GM18502 (cell line): Measurements from ENCODE around the gene CYP27B1.
"Not testable (repeated sequence)": the region's sequence is repeated elsewhere in the genome, so short reads cannot be mapped to it uniquely, and the experiment has no call there.

Source experiments
- ATAC-seq: cut with Tn5 transposase; IDR thresholded peaks from one replicate; pipeline ENCODE4 v1.9.1; 2021; ENCODE audit warnings: mild to moderate bottlenecking; ENCODE audit not compliant: unreplicated experiment, poor library complexity

Gene CYP27B1

DNA sequence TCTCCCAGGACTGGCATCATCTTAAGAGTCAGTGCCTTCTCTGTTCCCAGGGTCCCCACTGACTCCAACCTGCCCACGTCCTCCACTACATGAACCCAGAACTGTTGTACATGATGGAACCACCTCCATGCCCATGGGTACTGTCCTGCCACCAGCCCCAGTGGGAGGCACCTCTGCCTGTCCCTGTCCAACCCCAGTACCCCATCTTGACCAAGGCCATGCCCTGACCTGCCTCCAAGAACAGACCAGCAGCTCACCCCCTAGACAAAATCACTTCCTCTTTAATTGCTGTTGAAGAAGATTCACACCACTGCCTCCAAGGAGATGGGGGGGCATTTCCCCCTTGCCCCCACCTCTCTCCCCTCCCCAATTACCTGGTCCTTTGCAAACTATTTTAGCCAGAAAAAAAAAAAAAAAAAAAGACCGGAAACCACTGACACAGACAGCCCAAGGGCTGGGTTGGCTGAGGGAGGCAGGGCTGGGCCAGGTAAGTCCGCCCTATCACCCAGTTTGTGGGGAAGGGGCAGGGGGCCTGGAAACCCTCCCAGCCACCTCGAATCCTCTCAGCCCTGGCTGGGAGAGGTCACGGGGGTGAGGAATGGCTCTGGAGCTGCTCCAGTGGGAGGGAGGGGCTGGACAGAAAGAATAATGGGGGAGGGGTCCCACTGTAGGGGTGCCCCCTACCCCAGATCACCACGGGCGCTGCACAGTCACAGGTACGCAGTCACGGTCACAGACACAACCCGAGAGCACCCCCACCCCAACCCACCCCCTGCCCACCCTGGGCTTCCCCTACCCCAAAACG is 41.7 kb downstream of the CYP27B1 start:
- ATAC-seq, result no peak

DNA sequence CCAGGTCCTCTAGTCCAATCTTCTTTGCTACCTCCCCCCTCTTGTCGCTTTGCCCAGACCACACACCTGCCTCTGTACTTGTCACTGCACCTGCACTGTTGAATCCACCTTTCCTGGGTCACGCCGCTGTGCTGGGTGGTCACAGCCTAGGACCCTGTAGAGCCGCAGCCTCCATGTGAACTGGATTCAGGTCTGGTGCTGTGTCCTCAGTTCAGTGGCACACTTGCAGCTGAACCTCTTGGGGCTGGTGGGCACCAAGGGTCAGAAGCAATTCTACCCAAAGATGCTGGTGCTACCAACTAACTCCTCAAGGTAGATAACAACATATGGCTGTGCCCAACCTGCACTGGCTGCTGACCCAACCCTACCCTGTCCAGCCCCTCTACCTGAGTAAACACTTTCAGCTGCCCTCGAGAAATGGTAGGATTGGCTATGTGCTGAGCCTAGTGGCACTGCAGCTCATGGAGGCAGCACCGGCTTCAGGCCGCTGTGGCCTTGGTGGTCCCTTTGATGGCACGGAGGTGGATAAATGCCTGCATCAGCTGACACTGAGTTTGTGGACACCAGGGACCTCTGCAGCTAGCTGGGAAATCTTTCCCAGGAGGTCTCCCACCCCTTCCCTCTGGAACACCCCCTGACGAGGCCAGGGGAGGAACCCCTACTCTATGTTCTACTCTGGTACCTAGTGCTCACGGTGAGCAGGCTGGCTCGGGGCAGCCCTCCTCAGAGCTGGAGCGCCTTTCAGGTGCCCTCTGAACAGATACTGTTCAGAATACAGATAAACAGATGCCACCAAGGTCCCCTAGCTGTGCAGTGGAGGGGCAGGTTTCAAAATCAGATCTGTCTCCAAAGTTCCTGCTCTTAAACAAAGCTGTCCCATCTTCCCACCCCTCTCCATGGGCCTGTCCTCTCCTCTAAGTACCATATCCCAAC is 42.6 kb downstream of the CYP27B1 start:
- no peak for ATAC-seq

DNA sequence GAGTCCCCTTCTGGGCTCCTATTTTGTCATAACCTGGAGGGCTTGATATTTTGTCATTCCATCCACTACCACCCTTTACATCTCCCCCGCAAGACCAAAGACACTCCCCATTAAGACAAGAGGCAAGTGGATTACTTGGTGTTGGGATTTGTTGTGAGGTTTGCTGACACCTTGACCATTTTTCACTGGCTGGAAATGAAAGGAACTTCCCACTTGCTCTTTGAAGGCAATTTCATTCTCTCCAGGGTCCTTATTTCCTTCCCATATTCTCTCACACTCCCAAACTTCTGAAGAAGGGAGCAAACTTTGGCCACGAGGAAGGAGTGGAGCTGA is 43.3 kb downstream of the CYP27B1 start:
- no peak for ATAC-seq

DNA sequence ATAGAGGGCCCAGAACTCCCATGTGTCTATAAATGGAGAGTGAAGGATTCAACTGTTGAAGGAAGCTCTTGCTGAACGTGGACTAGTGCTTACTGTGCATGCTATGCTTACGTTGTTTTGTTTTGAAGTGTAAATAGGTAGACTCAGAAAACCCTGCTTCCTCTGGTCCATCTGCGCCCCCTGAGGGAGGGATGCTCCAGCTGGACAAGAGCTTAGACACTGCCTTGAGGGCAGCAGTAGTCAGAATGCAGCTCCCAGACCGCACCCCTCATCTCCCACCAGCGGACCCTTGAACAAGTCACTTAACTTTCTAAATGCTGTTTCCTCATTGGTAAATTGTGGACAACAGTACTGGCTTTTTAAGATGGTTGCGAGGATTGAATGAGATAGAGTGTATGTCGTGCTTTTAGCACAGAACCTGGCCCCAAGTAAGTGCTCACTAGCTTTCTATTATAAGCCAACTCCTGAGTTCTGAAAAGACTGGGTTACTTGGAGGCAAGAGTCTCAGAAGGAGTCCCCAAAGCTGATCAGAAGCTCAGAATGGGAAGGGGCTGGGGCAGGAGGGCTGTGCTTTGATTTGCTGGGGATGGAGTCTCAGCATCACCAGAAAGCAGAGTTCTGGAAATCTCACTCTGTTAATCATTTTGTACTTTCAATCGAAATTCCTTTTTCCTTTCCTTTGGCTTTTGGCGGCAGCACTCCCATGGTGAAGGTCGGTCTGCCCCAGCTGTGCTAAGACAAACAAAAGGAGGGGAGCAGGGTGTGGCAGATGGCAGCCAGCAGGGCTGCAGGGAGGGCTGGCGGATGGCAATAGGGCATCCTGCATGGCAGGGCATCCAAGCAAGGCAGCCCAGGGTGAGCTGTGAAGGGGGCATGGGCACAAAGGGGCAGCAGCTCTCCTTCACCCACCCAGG is 43.9 kb downstream of the CYP27B1 start:
- no peak for ATAC-seq

DNA sequence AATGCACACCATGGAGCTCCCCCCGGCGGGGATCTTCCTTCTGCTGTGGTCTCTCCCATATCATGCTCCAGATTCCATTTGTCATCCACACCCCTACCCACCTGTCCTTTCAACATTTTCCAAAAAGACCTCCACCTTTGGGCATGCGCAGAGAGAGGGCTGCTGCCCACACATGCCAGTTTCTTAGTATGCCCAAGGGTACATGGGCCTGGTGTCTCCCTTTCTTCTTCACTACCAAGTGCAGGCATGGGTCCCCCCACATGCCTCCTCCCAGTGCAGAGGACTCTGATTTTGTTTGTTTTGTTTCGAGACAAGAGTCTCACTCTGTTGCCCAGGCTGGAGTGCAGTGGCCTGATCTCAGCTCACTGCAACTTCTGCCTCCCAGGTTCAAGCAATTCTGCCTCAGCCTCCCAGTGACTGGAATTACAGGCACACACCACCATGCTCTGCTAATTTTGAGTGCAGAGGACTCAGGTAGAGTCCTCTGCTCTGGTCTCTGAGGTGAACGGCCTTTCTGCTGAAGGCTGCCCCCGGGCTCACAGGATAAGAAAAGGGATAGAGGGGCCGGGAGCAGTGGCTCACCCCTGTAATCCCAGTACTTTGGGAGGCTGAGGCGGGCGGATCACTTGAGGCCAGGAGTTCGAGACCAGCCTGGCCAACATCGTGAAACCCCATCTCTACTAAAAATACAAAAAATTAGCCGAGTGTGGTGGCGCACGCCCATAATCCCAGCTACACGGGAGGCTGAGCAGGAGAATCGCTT is 44.9 kb downstream of the CYP27B1 start:
- not testable (repeated sequence) for ATAC-seq

DNA sequence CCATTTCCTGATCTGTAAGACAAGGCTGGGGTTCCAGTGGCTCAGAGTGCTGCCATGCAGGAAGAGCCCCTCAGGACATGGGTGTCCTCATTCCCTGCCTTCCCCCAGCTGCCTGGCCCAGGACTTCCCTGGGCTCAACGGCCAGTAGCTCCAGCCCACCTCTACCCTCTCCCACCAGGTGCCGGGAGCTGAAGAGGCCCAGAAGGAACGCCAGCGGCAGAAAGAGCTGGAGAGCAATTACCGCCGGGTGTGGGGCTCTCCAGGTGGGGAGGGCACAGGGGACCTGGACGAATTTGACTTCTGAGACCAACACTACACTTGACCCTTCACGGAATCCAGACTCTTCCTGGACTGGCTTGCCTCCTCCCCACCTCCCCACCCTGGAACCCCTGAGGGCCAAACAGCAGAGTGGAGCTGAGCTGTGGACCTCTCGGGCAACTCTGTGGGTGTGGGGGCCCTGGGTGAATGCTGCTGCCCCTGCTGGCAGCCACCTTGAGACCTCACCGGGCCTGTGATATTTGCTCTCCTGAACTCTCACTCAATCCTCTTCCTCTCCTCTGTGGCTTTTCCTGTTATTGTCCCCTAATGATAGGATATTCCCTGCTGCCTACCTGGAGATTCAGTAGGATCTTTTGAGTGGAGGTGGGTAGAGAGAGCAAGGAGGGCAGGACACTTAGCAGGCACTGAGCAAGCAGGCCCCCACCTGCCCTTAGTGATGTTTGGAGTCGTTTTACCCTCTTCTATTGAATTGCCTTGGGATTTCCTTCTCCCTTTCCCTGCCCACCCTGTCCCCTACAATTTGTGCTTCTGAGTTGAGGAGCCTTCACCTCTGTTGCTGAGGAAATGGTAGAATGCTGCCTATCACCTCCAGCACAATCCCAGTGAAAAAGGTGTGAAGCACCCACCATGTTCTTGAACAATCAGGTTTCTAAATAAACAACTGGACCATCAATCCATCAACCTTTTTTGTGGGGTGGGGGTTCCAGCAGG is 46.0 kb downstream of the CYP27B1 start:
- ATAC-seq, result no peak

DNA sequence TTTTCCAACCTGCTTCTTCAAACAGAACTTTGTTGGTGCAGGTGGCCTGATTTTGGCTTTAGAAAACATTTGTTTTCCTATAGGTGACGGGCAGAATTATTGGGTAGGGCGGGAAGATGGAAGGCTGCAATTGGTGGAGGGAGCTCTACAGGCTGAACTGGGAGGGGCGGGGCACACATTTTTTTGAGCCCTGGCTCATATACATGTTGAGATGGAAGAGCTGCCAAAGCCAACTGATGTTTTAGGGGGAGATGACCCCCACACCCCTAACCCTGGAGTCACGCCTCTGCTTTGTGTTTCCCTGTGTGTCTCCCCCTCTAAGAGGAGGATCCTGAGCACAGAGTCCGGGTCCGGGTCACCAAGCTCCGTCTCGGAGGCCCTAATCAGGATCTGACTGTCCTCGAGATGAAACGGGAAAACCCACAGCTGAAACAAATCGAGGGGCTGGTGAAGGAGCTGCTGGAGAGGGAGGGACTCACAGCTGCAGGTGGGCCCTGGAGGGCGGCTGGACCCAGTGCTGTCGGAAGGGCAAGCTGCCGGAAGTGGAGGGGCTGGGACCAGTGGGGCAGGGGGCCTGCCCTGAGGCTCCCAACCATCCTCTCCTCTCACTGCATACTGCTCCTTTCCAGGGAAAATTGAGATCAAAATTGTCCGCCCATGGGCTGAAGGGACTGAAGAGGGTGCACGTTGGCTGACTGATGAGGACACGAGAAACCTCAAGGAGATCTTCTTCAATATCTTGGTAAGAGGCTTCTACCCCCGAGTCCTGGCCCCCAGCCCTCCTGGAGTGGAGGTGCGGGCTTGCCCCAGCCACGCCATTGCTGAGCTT is 46.9 kb downstream of the CYP27B1 start:
- ATAC-seq, result no peak

DNA sequence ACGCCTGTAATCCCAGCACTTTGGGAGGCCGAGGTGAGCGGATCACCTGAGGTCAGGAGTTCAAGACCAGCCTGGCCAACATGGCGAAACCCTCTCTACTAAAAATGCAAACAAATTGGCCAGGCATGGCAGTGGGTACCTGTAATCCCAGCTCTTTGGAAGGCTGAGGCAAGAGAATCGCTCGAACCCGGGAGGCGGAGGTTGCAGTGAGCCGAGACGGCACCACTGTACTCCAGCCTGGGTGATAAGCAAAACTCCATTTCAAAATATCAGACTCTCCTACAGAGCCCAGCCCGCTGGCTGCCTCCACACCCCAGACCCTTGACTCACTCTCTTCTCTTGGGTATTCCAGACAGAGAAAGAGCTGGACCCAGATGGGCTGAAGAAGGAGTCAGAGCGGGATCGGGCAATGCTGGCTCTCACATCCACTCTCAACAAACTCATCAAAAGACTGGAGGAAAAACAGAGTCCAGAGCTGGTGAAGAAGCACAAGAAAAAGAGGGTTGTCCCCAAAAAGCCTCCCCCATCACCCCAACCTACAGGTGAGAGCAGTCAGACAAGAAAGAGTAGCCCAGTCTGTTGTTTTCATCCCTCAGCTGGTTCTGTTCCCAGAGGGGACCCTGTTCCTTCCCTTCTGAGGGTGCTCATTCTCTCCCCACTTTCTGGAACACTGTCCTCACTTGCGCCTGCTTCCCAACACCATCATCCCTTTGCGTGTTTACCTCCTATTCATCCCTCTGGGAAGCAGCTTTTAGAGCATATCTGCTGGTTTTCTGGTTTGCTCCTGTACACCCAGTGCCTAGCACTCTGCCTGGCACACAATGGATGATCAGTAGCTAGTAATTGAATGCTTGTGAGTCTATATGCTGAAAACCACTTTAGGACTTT is 48.0 kb downstream of the CYP27B1 start:
- no peak for ATAC-seq

DNA sequence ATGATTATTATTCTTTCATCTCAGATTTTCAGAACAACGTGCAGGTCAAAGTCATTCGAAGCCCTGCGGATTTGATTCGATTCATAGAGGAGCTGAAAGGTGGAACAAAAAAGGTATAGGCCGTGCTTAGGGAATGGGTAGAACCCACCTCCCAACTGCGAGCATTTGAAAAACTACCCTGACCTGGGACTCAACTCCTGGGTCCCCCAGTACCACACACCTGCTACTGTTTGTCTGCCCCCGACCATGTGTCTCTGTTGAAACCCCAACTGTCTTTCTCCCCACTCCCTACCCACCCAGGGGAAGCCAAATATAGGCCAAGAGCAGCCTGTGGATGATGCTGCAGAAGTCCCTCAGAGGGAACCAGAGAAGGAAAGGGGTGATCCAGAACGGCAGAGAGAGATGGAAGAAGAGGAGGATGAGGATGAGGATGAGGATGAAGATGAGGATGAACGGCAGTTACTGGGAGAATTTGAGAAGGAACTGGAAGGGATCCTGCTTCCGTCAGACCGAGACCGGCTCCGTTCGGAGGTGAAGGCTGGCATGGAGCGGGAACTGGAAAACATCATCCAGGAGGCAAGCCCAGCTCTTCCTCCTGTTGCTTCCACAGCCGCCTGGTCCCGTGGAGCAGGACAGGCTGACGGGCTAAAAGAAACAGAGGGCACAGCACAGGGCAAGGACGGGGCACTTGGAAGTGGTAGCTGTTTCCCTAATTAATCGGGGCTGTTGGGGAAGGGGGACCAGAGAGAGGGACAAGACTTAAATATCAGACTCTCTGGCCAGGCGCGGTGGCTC is 48.8 kb downstream of the CYP27B1 start:
- no peak for ATAC-seq

DNA sequence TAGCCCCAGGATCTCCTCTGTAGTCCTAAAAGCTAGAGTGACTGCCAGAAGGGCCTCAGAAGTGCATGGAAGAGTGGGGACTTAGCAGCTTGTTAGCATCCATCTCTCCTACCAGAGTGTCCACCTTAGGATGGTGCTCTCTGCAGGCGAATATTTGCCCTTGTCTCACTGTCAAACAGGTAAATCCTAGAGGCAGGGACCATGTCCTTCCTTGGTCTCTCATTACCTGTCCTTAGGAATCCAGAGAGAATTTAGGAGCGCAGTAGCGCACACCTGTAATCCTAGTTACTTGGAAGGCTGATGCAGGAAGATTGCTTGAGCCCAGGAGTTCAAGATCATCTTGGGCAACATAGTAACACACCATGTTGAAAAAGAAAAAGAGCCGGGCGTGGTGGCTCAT is 49.7 kb downstream of the CYP27B1 start:
- ATAC-seq, result no peak

DNA sequence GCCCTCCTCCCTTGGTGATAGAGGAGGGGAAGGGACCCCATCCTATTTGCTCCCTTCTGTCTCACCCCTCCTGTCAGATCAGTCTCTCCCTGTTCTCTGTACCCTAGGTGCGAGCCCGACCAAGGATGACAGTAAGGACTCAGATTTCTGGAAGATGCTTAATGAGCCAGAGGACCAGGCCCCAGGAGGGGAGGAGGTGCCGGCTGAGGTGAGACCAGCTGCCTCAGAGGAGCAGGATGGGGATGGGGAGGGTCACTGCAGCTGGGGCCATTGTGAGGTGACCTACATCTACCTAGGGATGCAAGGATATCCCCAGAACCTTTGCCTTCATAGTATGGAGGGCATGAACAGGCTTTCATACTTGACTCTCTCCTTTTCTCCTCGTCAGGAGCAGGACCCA is 50.6 kb downstream of the CYP27B1 start:
- no peak for ATAC-seq

DNA sequence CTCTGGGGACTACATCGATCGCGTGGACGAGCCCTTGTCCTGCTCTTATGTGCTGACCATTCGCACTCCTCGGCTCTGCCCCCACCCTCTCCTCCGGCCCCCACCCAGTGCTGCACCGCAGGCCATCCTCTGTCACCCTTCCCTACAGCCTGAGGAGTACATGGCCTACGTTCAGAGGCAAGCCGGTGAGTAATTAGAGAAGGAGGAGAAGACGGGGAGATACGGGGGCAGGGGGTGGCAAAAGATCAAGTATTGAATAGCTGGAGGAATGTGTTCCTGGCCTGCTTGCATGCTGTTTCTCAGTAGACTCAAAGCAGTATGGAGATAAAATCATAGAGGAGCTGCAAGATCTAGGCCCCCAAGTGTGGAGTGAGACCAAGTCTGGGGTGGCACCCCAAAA is 51.1 kb downstream of the CYP27B1 start:
- ATAC-seq, result no peak

DNA sequence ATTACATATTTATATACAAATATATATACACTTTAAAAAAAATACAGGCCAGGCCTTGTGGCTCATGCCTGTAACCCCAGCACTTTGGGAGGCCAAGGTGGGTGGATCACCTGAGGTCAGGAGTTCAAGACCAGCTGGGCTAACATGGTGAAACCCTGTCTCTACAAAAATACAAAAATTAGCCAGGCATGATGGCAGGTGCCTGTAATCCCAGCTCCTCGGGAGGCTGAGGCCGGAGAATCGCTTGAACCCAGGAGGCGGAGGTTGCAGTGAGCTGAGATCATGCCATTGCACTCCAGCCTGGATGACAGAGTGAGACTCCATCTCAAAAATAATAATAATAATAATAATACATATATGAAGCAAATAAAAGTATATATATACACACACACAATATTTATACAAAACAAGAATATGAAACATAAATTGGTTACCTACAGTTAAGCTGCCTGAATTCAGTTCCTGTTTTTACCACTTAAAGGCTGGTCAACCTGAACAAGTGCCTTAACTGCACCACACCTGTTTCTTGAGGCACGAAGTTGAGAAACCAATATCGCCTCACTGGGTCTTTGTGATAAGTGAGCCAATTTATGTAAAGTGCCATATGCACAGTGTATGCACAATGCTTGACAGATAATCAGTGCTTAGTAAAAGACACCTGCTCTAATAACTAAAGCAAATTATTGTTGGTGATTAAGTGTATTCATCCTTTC is 51.7 kb downstream of the CYP27B1 start:
- not testable (repeated sequence) for ATAC-seq

DNA sequence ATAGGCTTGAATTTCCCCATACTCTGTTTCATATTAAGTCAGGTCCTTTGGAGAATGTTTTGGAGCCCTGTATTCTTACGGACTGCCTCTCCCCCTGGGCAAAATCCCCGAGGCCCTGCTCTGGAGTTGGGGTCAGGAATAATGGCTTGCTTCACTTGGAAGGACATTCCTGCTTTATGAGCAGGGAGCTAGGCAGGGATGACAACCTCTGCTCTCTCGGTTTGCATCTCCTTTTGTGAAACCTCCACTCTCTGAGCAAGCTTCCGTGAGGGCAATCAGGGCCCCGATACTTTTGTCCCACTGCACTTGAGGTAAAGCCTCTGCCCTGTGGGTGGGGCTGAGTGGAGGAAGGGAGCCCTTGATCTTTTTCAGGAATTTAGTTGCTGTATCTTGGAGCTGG is 53.7 kb downstream of the CYP27B1 start:
- ATAC-seq, result no peak

DNA sequence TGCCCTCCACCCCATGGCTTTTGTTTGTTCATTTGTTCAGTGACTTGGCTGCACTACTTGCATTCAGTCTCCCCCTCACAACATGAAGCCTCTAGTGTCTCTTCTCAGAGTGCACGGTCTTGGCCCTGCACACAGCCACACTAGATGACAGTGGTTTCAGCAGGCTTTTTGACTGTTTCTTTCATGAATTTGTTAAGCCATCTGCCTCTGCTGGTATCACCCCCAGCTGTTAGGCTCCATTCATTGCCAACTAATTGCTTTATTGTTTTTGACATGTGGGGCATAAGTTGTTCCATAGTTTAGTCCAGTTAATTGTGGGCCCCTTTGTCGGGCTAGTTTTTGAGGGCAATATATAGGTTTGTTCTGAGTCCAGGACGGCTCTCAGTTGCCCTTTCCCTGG is 54.2 kb downstream of the CYP27B1 start:
- no peak for ATAC-seq
